Adrenal gland (tissue), 5 donors: ENCODE results near the gene PKIB.

ENCODE experiments used
- POLR2A ChIP-seq, 2 donors: fragments of 450-650 bp; IDR thresholded peaks; one replicate each; pipeline ENCODE4 v1.6.1; 2017; ENCODE audit warnings: antibody characterized with exemption in 2 of 2, mild to moderate bottlenecking in 2 of 2, moderate library complexity in 1 of 2
- TF ChIP-seq, protein P1 (sequence below), 6 experiments: fragments of 450-650 bp in 4 of 6; fragments of 200-600 bp in 2 of 6; sonication (generic) in 1 of 6; IDR thresholded peaks; 1 replicate in 5 of 6; 2 replicates in 1 of 6; pipeline versions ENCODE4 v1.5.1 to v1.8.0; 2016 to 2021; ENCODE audit warnings: antibody characterized with exemption in 6 of 6, mild to moderate bottlenecking in 2 of 6, moderate library complexity in 1 of 6
- donor health status: DM: no; HTN: no; CAD: no.

DNA sequence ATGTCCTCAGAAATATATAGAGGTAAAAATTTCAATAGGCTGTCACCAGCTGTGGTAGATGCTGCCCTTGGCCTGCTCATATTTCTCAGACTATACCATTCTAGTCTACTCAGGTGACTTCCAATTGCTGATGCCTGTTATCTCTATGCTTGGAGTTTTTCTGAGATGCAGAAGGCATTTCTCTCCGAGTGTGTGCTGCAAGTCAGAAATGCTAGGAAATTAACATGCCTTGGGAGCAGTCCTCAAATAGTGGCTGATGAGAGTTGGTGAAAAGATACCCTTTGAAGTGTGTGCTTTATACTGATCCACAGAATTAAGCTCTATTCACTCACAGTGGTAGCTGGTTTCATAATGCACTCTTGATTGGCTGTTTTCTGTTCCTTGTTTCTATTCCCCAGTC is 43.2 kb upstream of the PKIB start:
- TF ChIP-seq, protein P1, sequence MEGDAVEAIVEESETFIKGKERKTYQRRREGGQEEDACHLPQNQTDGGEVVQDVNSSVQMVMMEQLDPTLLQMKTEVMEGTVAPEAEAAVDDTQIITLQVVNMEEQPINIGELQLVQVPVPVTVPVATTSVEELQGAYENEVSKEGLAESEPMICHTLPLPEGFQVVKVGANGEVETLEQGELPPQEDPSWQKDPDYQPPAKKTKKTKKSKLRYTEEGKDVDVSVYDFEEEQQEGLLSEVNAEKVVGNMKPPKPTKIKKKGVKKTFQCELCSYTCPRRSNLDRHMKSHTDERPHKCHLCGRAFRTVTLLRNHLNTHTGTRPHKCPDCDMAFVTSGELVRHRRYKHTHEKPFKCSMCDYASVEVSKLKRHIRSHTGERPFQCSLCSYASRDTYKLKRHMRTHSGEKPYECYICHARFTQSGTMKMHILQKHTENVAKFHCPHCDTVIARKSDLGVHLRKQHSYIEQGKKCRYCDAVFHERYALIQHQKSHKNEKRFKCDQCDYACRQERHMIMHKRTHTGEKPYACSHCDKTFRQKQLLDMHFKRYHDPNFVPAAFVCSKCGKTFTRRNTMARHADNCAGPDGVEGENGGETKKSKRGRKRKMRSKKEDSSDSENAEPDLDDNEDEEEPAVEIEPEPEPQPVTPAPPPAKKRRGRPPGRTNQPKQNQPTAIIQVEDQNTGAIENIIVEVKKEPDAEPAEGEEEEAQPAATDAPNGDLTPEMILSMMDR (IDR thresholded peaks at IDR 0.05) = no peak
- TF ChIP-seq POLR2A (IDR thresholded peaks at IDR 0.05) = no peak
